GM12874 (cell line): ENCODE results near the gene CDH12.

Experiments
- TF ChIP-seq, protein P1 (sequence below): IDR thresholded peaks from 2 replicates; pipeline ENCODE4 v1.5.1; 2011; ENCODE audit warnings: low read depth, mild to moderate bottlenecking, control low read depth, low read length, moderate library complexity; ENCODE audit not compliant: insufficient read depth

CDH12 gene

DNA sequence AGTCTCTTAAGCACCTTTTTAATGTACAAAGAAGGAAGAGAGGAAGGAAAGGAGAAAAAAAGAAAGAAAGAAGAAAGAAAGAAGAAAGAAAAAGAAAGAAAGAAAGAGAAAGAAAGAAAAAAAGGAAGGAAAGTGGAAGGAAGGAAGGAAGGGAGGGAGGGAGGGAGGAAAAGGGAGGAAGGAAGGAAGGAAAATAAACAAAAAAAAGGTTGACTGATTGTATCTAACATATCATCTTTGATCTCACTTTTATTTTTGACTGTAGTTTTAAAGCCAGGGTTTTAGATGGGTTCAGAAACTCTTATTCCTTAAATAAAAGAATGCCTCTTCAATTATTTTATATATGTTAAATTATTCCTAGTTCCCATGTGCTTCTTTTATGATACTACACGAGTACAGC, 794.5 kb downstream of the CDH12 start:
- TF ChIP-seq, protein P1, sequence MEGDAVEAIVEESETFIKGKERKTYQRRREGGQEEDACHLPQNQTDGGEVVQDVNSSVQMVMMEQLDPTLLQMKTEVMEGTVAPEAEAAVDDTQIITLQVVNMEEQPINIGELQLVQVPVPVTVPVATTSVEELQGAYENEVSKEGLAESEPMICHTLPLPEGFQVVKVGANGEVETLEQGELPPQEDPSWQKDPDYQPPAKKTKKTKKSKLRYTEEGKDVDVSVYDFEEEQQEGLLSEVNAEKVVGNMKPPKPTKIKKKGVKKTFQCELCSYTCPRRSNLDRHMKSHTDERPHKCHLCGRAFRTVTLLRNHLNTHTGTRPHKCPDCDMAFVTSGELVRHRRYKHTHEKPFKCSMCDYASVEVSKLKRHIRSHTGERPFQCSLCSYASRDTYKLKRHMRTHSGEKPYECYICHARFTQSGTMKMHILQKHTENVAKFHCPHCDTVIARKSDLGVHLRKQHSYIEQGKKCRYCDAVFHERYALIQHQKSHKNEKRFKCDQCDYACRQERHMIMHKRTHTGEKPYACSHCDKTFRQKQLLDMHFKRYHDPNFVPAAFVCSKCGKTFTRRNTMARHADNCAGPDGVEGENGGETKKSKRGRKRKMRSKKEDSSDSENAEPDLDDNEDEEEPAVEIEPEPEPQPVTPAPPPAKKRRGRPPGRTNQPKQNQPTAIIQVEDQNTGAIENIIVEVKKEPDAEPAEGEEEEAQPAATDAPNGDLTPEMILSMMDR, result no peak

DNA sequence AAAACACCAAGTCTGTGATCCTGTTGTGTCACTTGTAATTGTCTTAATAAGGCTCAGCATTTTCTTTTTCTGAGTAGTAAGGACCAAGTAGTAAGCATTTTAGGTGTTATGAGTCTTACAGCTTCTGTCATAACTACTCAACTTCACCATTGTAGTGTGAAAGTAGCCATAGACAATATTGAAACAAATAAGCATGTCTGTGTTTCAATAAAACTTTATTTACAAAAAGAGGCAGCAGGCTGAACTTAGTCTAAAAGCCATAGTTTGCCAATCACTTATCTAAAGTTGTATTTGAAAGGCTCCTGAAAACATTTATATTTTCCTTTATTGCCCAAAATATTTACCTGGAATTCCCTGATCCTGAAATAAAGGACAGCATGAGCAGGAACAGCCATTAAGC, 796.1 kb downstream of the CDH12 start:
- TF ChIP-seq, protein P1, result no peak

GRCh38 chr5:22056601-22057000, 796.5 kb downstream of the CDH12 start:
- TF ChIP-seq, protein P1, result no peak

- TF ChIP-seq, protein P1, result no peak
Measured at GRCh38 chr5:22053195-22053594, 799.9 kb downstream of the CDH12 start.

DNA sequence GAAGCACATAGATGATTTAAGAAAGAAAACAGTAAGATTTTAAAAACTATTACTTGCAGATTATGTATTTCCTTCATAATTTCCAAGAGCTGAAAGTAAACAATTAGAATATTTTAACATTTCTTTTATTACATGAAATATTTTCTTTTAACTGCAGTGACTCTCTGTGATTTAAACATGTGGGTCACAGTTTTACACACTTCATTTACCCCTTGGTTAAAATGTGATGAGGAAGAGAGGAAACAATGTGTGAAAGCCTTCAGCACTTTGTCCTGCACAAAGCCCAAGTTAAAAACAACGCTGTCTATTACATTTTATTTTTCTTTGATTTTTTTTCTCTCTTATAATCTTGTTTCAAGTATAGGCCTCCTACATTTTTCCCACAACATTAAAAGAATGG, 801.3 kb downstream of the CDH12 start:
- TF ChIP-seq, protein P1, result no peak

- TF ChIP-seq, protein P1, result no peak
Measured at GRCh38 chr5:22050931-22051330, 802.2 kb downstream of the CDH12 start.

DNA sequence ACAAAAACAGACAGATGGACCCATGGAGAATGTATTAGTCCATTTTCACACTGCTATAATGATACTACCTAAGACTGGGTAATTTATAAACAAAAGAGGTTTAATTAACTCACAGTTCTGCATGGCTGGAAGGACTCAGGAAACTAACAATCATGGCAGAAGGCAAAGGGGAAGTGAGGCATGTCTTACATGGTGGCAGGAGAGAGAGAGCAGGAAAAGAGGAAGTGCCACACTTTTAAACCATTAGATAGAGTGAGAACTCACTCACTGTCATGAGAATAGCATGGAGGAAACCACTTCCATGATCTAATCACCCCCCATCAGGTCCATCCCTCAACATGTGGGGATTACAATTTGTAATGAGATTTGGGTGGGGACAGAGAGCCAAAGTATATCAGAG, 808.9 kb downstream of the CDH12 start:
- TF ChIP-seq, protein P1, result no peak

DNA sequence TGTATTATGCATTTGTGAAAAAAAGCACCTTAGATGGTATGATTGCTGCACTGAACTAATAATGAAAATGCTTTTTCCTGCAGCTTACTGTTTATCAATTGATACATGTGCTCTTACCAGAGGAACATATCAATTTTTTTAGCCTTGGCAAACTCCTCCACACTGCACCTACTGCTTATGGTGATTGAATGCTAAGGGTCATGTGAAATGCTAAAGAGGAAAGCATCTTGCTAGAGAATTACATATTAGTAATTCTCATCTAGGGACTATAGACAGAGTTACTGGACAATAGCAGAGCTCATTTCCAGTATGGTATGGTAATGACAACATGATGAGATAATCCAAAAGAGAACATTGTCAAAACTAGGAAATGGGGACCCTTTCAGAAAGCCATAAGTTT, 817.1 kb downstream of the CDH12 start:
- TF ChIP-seq, protein P1, result no peak
